Fibroblast of villous mesenchyme (primary cell): ENCODE results near the gene USP13. TPM values are rescaled to one million over a fixed set of nuclear protein-coding genes. Genes with fewer than 3 reads are reported as not detected.
"Not testable (repeated sequence)": the region's sequence is repeated elsewhere in the genome, so short reads cannot be mapped to it uniquely, and the experiment has no call there.

Experiments
- DNase-seq: peaks from one replicate; pipeline ENCODE4 v3.0.0-alpha.2; 2010; ENCODE audit warnings: low read depth
- H3K4me3 ChIP-seq: 2 replicates; pipeline ENCODE4 v1.5.1; 2011; ENCODE audit warnings: low read depth, mild to moderate bottlenecking, low read length
- total RNA-seq: library from RNA; depleted of rRNA; stranded (reverse); fragments of >200 nt; gene quantifications from 2 replicates; pipeline ENCODE4 v1.2.3, GENCODE V29; 2012
- TF ChIP-seq, protein P1 (sequence below): IDR thresholded peaks from 2 replicates; pipeline ENCODE4 v1.5.1; 2012; ENCODE audit warnings: low read depth, mild to moderate bottlenecking, low read length; ENCODE audit not compliant: insufficient read depth

USP13 gene
- total RNA-seq, 1 donor, result 7.8 TPM

DNA sequence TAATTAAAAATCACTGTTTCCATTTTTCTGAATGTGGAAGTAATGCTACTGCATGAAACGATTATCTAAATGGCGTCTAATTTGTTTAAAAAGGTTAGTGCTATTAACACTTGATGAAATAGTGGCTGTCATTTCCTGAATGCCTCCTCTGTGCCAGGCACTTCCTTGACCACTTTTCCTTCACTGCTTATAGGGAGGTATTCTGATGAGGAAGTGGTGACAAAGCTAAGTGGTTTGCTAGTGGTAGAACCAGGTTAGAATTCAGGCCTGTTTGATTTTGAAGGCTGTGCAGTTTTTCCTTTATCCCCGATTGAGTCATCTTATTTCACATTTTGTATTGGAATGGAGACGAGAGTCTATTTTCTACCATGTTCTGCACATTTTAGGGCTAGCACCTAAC is 119.0 kb downstream of the USP13 start:
- DNase-seq, result no peak
- TF ChIP-seq, protein P1, sequence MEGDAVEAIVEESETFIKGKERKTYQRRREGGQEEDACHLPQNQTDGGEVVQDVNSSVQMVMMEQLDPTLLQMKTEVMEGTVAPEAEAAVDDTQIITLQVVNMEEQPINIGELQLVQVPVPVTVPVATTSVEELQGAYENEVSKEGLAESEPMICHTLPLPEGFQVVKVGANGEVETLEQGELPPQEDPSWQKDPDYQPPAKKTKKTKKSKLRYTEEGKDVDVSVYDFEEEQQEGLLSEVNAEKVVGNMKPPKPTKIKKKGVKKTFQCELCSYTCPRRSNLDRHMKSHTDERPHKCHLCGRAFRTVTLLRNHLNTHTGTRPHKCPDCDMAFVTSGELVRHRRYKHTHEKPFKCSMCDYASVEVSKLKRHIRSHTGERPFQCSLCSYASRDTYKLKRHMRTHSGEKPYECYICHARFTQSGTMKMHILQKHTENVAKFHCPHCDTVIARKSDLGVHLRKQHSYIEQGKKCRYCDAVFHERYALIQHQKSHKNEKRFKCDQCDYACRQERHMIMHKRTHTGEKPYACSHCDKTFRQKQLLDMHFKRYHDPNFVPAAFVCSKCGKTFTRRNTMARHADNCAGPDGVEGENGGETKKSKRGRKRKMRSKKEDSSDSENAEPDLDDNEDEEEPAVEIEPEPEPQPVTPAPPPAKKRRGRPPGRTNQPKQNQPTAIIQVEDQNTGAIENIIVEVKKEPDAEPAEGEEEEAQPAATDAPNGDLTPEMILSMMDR, result no peak
- no peak overlapping the region for H3K4me3 ChIP-seq

DNA sequence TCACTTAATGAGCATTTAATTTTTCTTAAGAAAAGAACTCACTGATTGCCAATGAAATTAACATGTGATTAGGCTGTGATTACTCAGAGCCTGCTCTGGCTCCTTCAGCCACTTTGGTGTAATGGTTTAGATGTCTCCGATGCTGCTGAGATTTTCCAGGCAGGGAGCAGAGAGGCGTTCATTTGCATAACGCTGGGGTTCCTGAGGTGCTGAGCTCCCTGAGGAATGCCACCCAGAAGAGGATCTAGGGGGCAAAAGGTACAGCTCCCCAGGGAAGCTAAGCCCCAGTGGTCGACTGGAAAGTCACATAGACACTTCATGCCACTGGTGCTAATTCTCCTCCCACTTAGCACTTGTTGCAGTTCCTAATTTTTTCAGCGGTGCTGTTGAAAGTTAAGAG is 119.5 kb downstream of the USP13 start:
- TF ChIP-seq, protein P1, result no peak
- DNase-seq, result no peak

GRCh38 chr3:179775416-179776122 is 122.7 kb downstream of the USP13 start:
- no peak overlapping the region for H3K4me3 ChIP-seq
- TF ChIP-seq, protein P1, result no peak
- DNase-seq, result no peak

More for the DNA sequence above, 119.5 kb downstream of the USP13 start:
- no peak overlapping the region for H3K4me3 ChIP-seq

DNA sequence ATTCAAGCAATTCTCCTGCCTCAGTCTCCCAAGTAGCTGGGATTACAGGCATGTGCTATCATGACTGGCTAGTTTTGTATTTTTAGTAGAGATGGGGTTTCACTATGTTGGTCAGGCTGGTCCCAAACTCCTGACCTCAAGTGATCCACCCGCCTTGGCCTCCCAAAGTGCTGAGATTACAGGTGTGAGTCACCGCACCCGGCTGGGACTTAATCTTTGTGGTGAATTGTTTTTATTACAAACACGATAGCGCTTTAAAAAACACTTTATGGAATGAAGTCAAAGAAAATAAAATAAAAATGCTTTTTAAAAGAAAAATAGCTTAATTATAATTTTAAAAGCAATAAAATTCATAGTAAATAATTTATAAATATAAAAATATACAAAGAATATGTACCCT is 130.0 kb downstream of the USP13 start:
- H3K4me3 ChIP-seq, result not testable (repeated sequence)
- peak; percentile 29 for DNase-seq

- TF ChIP-seq, protein P1, result no peak
- no peak for DNase-seq
- no peak overlapping the region for H3K4me3 ChIP-seq
Measured at GRCh38 chr3:179788996-179789395, 136.2 kb downstream of the USP13 start.

DNA sequence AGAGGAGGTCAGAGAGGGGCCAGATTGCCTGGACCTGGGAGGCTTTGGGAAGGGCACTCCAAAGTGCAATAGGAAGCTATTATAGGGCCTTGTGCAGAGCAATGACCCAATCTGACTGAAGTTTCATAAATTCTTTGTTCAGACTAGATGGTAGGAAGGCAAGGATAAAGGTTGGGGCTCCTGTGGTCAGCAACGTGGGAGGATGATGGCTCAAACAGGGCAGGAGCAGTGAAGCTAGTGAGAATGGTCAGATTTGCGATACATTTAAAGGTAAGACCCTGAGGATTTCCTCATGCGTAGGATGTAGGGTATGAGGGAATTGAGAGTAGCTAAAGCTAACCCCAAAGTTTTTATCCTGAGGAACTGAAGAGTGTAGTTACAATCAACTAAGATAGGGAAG is 139.0 kb downstream of the USP13 start:
- no peak for DNase-seq
- TF ChIP-seq, protein P1, result no peak
- H3K4me3 ChIP-seq, result no peak overlapping the region

DNA sequence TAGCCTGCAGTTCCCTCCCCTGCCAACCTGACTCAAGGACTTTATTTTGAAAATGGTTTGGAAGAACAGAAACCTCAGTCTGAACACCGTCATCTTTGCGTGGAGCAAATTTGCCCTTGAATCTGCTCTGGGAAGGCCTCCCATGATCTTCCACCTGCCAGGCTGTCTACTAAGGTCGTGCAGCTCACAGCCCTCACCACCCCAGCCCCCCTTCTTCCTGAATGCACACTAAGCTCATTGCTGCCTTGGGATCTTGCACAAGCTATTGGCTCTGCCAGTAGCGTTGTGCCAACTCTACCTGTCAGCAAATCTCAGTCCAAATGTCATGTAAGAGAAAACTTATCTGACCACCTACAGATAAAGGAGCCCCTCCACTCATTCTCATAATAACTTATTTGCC is 141.5 kb downstream of the USP13 start:
- DNase-seq, result no peak
- TF ChIP-seq, protein P1, result no peak

More for the DNA sequence above, 141.5 kb downstream of the USP13 start:
- H3K4me3 ChIP-seq, result no peak overlapping the region
